Measurements from ENCODE around the gene KRT72. TPM values are rescaled to one million over a fixed set of nuclear protein-coding genes. Genes with fewer than 3 reads are reported as not detected.

Gene KRT72
- total RNA-seq = under 0.01 TPM

DNA sequence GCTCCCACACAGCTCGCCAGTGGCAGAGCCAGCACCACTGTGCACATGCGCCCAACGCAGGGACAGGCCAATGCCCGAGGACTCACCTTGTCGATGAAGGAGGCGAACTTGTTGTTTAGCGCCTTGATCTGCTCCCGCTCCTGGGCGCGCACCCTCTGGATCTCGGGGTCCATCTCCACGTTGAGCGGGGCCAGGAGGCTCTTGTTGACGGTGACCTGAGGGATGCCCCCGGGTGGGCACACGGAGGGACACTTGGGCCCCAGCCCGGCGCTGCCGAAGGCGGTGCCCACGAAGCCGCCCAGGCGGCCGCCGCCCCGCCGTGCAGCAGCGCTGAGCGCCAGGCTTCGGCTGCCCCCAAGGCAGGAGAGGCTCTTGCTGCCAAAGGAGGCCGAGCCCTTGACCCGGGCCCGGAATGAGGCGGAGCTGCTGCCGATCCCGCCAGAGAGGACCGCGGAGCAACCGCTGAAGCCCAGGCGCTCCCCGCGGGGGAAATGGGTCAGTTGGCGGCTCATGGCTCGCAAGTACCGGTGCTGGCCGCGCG, at the start of gene KRT72:
Gene KRT72 (minus strand): TSS at position 523 of the 541 bp plus-strand sequence. CDS start 11 bp downstream, at position 512.
- peak in 1 of 3 donors; percentile 8 for DNase-seq (ENCODE audit: low read depth in 2 of 3, low spot score in 2 of 3)

DNA sequence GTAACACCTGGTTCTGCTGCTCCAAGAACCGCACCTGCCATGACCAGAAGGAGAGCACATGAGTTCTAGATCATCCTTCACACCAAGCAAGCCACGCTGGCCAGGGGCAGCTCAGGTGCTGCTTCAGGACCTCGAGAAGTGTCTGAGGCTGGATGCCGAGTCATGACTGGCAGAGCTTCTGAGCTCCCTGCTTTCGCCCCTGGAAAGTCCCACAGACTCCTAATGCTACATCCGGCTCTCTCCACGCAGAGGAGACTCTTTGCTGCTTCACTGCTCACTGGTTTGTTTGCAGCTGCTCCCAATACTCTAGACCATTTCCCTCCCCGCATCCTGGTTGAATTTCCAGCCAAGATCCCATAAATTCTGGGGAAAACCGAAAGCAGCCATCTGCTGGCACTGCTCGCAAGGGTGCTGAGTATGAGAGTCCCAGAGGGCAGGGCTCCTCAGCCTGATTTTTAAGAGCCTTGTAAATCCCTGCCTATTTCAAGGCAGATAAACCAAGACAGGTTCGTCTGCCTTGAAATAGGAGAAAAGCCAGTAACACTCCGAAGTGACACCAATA, 49.3 kb upstream of the KRT72 start:
- no peak for DNase-seq (ENCODE audit: low read depth in 2 of 3, low spot score in 2 of 3)

DNA sequence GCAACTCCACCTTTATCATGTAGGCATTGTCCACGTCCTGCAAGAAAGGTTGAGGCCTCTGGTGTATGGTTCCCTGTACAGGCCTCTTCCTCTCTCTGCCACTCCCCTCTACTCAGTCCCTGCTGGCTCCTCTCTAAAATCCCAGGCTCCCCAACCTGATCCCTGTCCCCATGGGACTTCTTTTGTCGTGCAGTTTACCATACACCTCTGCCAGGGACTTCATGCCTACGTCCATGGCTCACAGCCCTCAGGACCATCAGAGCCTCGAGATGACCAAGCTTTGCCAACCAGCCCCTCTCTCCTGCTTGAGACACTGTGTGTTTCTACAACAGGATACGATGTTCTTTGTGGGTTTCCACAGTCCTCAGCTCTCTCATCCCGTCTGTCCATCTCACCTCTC, 47.8 kb upstream of the KRT72 start:
- DNase-seq (ENCODE audit: low read depth in 2 of 3, low spot score in 2 of 3) = no peak

DNA sequence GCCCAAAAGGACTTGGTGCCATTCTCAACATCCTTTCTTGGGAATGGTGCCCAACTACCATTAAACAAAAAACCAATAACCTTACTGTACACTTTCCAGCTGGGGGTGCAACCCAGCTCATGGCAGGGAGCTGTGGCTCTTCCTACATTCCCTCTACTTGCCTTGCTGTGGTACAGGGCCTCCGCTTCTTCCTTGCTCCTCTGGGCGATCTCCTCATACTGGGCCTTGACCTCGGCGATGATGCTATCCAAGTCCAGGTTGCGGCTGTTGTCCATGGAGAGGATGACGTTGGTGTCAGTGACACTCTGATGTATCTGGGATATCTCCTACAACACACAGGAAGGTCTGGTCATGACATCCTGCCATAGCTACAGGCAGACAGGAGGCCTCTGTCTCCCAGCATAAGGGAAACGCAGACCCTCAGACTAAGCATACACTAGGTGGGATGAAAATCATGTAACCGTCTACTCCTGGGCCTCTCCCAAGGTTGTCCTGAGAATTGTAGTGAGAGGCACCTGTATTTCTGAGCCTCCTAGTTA, 46.8 kb upstream of the KRT72 start:
- no peak for DNase-seq (ENCODE audit: low read depth in 2 of 3, low spot score in 2 of 3)

DNA sequence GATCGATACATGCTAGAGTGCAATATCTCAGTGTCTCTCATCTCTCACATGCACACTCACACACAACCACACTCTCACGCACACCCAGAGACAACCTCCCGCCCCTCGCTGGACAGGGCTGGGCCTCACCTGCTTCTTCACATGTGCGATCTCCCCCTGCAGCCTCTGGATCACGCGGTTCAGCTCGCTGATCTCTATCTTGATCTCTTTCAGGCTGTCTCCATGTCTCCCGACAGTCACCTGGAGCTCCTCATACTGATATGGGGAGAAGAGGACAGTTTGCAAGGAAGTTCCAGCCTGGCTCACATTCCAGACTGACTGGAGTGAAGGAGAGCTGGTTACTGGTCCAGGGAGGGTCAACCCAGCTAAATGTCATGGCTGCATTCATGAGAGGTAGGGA, 46.3 kb upstream of the KRT72 start:
- DNase-seq (ENCODE audit: low read depth in 2 of 3, low spot score in 2 of 3) = no peak

DNA sequence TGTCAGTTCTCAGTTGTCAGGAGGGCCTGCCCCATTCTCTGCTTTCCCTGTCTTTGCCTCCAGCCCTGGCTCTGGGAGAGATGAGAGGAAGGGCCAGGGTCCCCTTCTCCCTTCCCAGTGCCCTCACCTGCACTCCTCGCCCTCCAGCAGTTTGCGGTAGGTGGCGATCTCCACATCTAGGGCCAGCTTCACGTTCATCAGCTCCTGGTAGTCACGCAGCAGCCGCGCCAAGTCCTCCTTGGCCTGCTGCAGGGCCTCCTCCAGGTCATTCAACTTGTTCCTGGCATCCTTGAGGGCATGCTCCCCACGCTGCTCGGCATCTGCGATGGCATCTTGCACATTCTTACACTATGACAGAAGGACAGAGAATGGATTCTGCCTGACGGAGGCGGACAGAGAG, 45.4 kb upstream of the KRT72 start:
- DNase-seq (ENCODE audit: low read depth in 2 of 3, low spot score in 2 of 3) = no peak

DNA sequence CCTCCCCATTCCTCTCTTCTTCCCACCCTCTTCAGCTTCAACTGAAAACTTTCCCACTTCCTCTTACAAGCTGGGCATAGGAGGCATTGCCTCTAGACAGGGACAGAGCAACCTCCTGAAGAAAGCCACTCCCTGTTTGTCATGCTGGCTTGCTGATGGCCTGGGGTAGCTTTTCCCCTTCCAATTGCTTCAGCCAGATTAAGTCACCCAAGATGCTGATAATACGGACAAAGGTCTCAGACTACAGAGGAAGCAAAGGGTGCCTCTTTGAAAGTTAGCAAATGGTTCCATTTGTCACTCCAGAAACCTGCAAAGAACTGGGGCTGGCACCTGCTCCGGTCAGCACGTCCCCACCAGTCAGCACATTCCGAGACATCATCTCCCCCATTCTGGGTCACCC, 44.7 kb upstream of the KRT72 start:
- DNase-seq (ENCODE audit: low read depth in 2 of 3, low spot score in 2 of 3) = no peak

DNA sequence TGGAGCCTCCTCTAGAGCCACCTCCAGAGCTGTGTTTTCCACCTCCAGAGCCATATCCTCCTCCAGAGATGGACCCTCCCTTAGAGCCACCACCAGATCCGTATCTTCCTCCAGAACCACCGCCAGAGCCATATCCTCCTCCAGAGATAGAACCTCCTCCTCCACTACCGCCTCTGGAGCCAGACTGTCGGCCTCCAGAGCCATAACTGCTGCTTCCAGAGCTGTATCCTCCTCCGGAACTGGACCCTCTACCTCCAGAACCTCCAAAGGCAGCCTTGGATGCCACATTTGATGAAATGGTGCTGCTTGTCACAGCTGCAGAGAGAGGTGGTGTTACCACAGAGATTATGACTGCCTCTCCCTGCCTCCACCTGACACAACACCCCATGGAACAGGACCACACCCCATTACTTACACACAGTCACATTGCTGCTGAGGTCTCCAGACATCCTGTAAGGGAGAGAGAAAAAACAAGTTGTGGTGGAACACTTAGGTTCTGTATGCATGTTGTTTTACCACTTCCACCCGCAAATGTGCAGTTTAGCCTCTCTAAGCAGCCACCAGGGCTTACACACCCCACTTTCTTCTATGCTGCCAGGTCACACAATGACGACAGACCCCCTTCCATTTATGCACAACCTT, 44.0 kb upstream of the KRT72 start:
- peak; percentile 32 to 76 (median 36) for DNase-seq (ENCODE audit: low read depth in 2 of 3, low spot score in 2 of 3)

DNA sequence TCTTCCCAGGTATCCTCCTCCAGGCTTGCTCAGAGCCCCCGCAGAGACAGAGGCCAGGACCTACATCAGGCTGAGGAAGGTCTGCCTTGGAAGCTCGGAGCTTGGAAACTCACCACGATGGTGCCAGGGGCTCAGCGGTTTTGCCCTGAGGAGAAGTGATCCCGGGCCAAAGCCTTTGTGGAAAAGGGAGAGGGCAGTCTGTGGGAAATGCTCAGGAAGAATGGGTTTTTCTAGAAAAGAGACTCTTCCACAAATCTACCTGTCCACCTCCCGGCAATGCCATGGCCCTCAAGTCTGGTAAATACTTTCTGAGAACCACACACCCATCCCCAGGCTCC, 42.8 kb upstream of the KRT72 start:
- no peak for DNase-seq (ENCODE audit: low read depth in 2 of 3, low spot score in 2 of 3)

DNA sequence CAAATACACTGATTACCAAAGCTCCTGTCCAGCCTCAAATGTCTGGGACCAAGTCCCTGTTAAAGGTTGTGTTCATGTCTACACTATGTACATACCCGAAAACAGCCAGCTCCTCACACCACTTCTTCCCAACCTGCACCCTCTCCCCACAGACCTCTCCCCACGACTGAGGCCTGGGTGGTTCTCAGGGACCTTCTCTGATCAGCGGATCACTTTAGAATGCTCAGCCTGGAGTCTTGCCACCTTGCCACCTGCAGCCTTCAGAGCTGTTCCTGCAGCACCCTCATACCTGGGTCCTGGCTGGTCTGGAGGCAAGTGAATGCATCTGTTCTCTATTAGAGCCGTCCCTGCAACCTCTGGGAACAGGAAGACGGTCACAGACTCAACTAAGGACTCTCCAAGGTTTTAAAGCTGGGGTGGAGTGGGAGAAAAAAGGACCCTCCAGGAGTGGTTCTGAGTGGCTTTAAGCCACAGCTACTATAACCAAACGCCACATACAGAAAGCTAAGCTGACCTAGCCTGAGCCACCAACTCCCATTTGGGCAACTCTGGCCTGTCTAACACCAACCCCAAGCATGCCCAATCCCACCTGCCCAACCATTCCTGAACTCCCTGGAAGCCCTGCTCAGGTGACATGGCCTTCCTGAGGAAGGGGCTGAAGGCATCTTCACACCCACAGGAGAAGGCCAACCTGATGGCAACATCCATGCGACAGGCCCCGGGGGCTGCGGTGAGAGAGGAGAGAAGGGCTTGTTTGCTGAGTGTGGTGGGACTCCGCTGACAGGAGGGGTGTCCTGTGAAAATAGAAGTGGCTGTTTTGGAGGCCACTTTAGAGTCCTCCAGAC, 42.2 kb upstream of the KRT72 start:
- DNase-seq (ENCODE audit: low read depth in 2 of 3, low spot score in 2 of 3) = no peak

DNA sequence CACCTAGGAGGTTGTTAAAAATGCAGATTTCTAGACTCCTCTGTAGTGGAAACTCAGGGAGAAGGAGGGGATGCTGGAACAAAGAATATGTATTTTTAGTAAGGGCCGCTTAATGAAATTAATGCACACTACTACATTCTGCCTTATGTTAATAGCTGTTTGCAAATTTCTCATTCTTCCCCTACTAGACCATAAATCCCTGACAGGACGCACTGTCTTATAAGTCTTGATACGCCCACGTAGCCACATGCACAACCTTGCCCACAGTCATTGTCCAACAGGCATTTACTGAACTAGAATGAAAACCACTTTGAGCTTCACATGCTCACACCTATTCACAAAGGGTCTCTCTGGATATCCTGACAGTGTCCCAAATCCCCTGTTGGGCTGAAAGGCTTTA, 40.2 kb upstream of the KRT72 start:
- no peak for DNase-seq (ENCODE audit: low read depth in 2 of 3, low spot score in 2 of 3)

DNA sequence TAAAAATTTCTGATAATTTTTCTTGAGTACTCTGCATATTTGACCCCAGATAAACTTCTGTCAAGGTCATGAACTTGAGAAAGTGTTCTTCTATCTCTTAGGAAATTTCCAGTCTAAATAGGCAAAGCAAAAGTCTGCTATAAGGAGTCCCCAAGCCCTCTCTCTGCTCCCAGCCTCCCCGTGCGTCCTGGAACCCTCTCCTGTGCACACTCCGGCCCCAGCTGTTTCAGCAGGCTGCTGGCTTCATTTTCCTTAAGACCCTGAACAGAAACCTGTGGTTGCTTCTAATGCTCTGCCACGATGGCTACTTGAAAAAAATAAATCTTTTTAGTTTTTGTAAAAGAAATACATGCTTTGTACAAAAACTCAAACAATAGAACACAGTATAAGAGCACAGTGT, 36.0 kb upstream of the KRT72 start:
- no peak for DNase-seq (ENCODE audit: low read depth in 2 of 3, low spot score in 2 of 3)

DNA sequence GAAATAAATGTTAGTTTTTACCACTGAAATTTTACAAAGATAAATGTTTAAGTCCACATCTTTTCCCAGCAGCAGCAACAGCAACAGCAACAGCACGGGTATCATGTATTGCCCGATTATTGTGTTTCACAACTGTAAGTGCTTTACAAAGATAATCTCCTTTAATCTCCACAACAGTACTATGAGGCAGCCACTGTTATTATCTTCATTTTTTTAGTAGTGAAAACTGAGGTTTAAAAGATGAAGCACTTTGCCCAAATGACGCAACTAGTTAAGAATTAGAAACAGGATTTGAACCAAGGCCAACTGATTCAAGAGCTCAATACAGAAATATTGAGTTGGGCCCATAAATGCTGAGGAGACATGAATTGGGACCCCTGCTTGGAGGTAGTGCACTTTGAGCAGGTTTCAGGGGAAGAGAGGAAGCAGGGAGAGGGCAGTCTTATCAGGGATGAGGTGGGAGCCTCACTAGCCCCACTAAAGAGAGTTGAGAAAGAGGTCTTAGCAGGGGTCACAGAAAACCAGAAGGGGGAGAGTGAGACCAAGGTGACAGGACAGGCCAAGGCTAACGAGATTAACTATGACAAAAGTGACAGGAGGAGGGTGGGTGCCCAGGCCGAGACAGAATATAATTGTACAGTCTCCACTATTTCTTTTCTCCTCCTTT, 35.5 kb upstream of the KRT72 start:
- no peak for DNase-seq (ENCODE audit: low read depth in 2 of 3, low spot score in 2 of 3)

DNA sequence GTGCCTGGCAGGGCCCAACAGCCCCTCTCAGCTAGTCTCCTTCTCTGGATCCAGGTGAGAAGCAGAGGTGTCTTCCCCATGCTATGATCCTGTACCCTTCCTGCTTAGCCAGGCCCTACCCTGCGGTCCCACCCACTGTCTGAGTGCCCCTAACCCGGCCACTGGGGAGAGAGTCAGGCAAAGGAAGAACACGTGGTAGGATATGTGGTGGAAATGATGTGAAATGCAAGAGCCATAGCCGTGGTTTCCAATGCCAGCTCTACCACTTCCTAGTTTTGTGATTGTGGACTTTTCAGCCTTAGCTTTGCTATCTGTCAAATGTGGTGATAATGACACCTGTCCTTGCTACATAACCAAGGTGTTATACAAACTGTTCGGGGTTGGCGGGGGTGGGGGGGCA, 34.9 kb upstream of the KRT72 start:
- peak in 1 of 3 donors; percentile 14 for DNase-seq (ENCODE audit: low read depth in 2 of 3, low spot score in 2 of 3)

DNA sequence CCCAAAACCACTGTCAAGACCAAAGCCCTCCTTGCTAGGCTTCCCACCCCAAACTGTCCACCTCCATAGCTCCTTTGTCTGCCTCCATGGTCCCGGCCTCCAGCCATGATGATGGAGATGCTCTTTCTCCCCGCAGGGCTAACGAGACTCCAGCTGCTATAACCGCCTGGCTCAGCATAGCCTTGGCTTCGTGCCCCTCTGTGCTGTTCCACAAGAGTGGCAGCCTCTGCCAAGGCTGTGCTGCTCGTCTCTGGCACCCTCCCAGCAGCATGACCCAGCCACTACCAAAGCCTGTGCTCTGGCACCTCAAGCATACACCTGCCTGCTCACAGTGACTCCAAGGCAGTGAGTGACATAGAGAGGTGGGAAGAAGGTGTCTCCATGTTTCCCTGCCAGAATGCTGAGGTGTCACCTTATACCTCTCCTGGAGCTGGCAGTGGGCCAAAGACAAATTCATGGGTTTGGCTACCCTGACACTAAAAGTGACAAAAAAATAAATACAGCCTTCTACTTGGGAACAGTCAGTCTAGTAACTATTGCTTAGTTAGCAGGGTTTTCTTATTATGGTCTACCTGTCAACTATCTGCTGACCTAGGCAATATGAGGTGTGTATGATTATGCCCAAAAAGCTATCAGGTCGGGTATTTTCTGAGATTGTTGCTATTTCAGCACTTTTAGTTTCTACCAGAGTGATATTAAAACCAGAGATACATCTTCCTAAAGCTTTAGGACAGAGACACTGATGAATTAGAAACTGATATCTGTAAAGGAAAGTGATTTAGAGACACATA, 33.2 kb upstream of the KRT72 start:
- no peak for DNase-seq (ENCODE audit: low read depth in 2 of 3, low spot score in 2 of 3)

DNA sequence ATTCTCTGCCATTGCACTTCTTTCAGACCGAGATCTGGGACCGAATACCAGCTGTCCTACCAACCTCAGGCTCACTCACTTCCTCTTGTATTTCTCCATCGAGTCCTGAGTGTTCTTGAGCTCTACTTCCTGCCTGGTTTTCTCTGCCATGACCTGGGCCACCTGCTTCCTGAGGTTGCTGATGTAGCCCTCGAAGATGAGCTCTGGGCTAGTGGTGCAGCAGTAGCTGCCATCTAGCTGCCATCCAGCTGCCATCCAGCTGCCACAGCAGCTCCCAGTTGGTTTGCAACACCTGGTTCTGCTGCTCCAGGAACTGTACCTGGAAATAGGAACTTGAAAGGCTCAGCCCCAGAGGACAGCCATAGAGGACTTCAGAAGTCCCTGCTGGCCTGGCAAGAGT, 32.1 kb upstream of the KRT72 start:
- DNase-seq (ENCODE audit: low read depth in 2 of 3, low spot score in 2 of 3) = peak in 2 of 3 donors; percentile 73 to 90

DNA sequence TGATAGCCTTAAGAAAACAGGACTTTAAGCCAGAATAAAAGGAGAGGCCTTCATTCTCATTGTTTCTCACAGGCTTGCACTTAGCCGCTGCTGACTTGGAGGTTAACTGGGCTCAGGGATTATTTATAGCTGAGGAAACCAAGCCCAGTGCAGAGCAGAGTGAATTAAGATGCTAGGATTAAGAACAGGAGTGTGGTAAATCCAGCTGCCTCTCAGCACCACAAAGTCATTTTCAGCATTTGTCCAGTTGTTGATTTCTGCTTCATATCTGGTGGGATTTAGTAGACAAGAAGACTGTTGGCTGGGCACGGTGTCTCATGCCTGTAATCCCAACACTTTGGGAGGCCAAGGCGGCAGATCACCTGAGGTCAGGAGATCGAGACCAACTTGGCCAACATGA, 31.4 kb upstream of the KRT72 start:
- DNase-seq (ENCODE audit: low read depth in 2 of 3, low spot score in 2 of 3) = no peak

DNA sequence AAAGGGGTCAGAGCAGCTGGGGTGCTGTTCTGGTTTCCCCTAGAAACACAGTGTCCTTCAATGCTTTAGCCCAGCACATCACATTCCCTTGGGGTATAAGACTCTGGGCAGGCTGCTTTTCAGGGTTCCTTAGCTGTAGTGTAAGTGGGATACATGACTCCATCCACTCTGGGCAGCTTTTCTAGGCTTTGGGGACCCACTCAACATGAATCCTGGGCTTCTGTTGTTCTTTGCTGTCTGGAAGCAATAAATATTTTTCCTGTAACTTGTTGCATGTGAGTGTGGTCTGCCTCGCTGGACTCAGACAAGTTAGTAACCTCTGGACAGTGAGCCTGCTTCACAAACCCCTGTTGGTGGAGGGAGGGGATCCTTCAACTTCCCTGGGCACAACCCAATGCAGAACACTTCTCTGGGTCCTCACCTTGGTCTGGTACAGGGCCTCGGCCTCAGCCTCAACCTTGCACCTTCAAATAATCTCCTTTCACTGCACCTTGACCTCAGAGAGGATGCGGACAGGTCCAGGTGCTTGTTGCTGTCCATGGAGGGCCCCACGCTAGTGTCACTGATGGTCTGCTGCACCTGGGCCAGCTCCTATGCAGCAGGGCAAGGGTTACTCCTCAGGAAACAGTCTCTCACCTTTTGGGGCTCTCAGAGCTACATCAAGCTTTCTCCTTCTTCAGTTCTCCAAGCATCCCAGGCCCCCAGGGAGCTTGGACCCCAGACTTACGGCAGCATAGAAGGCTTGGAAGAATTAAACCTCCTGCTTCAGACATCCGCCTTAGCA, 30.6 kb upstream of the KRT72 start:
- DNase-seq (ENCODE audit: low read depth in 2 of 3, low spot score in 2 of 3) = no peak

DNA sequence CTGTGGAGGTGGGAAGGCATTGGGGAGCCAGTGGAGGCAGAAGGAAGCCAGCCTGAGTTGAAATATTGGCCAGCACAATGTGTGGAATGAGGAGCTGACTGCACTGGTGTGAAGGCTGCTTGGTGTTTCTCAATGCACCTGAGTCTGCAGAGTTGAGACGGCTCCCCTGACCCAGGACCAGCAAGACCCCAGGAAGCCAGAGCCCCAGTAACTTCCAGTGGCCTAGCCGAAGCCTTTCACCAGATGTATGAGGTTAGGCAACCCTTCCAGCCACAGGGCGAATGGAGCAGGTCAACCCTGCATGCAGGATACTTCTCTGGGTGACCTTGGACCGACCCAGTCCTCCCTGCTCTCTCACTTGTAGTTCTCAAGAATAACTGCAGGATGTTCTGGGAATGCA, 30.0 kb upstream of the KRT72 start:
- DNase-seq (ENCODE audit: low read depth in 2 of 3, low spot score in 2 of 3) = no peak

Measured in hematopoietic multipotent progenitor cell (in vitro differentiated cells).